HuH-7.5 (cell line): ENCODE results near the gene LHB.
A peak's percentile ranks its signal among the peaks of the same experiment; 100 is the strongest.

Experiments
- DNase-seq: peaks from one replicate; pipeline ENCODE4 v3.0.0; 2011; ENCODE audit warnings: low spot score

LHB gene

GRCh38 chr19:48975947-48976847, 40.7 kb downstream of the LHB start:
- DNase-seq: no peak

GRCh38 chr19:48970923-48971395, 45.9 kb downstream of the LHB start:
- DNase-seq: peak; percentile 88

GRCh38 chr19:48970139-48970766, 46.6 kb downstream of the LHB start:
- no peak for DNase-seq

GRCh38 chr19:48969276-48970138, 47.4 kb downstream of the LHB start:
- DNase-seq: no peak

DNA sequence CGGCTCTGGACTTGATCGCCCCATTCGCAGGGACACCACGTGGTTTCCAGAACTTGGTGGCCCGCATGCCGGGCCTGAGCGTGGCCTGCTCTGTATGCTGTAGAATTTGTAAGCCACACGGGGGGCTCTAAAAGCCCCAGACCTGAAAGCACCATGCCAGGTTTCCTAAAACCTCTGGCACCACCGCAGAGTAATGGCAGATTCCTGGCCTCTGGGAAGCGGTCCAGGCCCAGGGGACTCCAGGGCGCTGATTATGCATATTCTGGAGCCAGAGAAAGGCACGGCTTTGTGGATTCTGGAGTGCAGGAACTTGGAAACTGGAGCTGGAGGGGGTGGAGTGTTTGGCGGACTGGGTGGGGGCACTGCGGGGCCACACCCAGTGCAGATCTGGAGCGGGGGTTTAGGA, 48.1 kb downstream of the LHB start:
- DNase-seq: no peak

GRCh38 chr19:48968179-48968661, 48.7 kb downstream of the LHB start:
- DNase-seq: no peak

DNA sequence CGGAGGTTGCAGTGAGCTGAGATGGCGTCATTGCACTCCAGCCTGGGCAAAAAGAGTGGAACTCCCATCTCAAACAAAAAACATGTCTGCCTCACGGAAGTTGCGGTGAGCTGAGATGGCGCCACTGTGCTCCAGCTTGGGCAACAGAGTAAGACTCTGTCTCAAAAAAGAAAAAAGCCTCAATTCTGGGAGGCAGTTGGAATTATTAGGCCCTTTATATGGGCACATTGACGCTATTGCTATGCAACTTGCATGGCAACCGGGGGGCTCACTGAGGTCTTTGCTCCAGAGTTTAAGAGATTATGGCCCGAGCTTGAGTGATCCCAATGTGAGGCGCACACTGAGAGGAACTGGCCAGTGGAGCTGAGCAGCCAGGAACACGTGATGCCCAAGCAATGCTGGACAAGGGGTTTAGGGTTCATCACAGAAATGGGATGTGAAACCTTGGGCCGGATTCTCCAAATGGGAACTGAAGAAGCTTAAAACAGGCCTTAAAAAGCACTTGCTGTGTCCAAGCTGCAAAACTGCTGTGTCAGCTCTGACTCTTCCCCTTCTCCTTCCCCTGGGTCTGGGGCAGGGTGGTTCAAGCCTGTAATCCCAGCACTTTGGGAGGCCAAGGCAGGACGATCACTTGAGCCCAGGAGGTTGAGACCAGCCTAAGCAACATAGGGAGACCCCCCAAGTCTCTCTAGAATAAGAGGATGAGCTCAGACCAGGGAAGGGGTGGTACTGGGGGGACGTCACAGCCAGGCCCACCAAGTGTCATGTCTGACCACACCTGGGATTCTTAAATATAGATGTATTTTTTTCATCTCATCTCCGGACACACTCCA, 49.3 kb downstream of the LHB start:
- no peak for DNase-seq

GRCh38 chr19:48966541-48967345, 50.1 kb downstream of the LHB start:
- DNase-seq: no peak
